HG03060 (cell line): ENCODE measurements around the gene NADK.

Experiments used
- ATAC-seq: cut with Tn5 transposase; IDR thresholded peaks from one replicate; pipeline ENCODE4 v1.9.1; 2021; ENCODE audit warnings: low read depth, moderate number of reproducible peaks; ENCODE audit not compliant: unreplicated experiment

NADK gene

GRCh38 chr1:1764876-1765470 lies 13.3 kb downstream of the NADK start:
- ATAC-seq = no peak

- ATAC-seq = no peak
These were observed 14.3 kb downstream of the NADK start for GRCh38 chr1:1763657-1764621.

GRCh38 chr1:1761504-1762376 lies 16.5 kb downstream of the NADK start:
- no peak for ATAC-seq

GRCh38 chr1:1760715-1761114 lies 17.6 kb downstream of the NADK start:
- ATAC-seq = no peak

- no peak for ATAC-seq
These were observed 18.0 kb downstream of the NADK start for GRCh38 chr1:1760345-1760650.

GRCh38 chr1:1759456-1760344 lies 18.6 kb downstream of the NADK start:
- ATAC-seq = no peak

- ATAC-seq = no peak
These were observed 19.4 kb downstream of the NADK start for GRCh38 chr1:1758692-1759455.

GRCh38 chr1:1758059-1758621 lies 20.1 kb downstream of the NADK start:
- no peak for ATAC-seq

- no peak for ATAC-seq
These were observed 20.7 kb downstream of the NADK start for GRCh38 chr1:1757422-1758058.

GRCh38 chr1:1756661-1757421 lies 21.4 kb downstream of the NADK start:
- no peak for ATAC-seq

- ATAC-seq = no peak
These were observed 22.4 kb downstream of the NADK start for GRCh38 chr1:1755852-1756251.

GRCh38 chr1:1755426-1755825 lies 22.8 kb downstream of the NADK start:
- ATAC-seq = no peak

- ATAC-seq = no peak
These were observed 24.0 kb downstream of the NADK start for GRCh38 chr1:1754051-1754815.

GRCh38 chr1:1753607-1754005 lies 24.7 kb downstream of the NADK start:
- no peak for ATAC-seq

GRCh38 chr1:1752636-1753606 lies 25.3 kb downstream of the NADK start:
- ATAC-seq = no peak

- no peak for ATAC-seq
These were observed 26.1 kb downstream of the NADK start for GRCh38 chr1:1752190-1752589.
